Suprapubic skin (tissue), 4 donors: ENCODE measurements around the gene DNASE1L3.

Experiments
- CTCF ChIP-seq, 2 donors: fragments of 200-600 bp in 1 of 2; fragments of 450-650 bp in 1 of 2; sonication (generic) in 1 of 2; IDR thresholded peaks; one replicate each; pipeline ENCODE4 v1.5.1; 2016 to 2019; ENCODE audit warnings: antibody characterized with exemption in 2 of 2, mild to moderate bottlenecking in 1 of 2, moderate library complexity in 1 of 2
- EP300 ChIP-seq: sonication (generic); formaldehyde crosslinking; IDR thresholded peaks from one replicate; pipeline ENCODE4 v1.6.1; 2017; ENCODE audit warnings: antibody characterized with exemption
- POLR2A ChIP-seq, 2 donors: fragments of 450-650 bp; IDR thresholded peaks; one replicate each; pipeline ENCODE4 v1.6.1; 2017; ENCODE audit warnings: antibody characterized with exemption in 2 of 2, mild to moderate bottlenecking in 2 of 2, moderate library complexity in 2 of 2
- POLR2AphosphoS5 ChIP-seq, 3 donors: sonication (generic); formaldehyde crosslinking; IDR thresholded peaks; one replicate each; pipeline ENCODE4 v1.6.1; 2017; ENCODE audit warnings: antibody characterized with exemption in 3 of 3

DNA sequence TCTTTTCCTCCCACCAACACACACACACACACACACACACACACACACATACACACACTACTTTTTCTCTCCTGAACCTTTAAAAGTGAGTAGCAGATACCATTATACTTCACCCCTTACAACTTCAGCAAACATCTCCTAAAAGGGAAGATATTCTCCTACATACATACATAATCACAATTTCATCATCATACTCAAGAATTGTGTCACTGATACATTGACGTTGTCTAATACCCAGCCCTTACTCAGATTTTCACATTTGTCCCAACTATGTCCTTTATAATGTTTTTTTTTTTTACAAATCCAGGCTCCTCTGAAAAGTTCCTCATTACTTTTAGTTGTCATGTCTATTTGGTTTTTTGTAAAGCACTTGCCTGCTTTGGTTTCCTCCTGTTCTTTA, 45.3 kb upstream of the DNASE1L3 start:
- TF ChIP-seq CTCF (IDR thresholded peaks at IDR 0.05), result no peak
- no peak for TF ChIP-seq POLR2AphosphoS5 (IDR thresholded peaks at IDR 0.05)
- no peak for TF ChIP-seq POLR2A (IDR thresholded peaks at IDR 0.05)
- no peak for TF ChIP-seq EP300
